ENCODE measurements around the gene MRE11.

Gene MRE11

DNA sequence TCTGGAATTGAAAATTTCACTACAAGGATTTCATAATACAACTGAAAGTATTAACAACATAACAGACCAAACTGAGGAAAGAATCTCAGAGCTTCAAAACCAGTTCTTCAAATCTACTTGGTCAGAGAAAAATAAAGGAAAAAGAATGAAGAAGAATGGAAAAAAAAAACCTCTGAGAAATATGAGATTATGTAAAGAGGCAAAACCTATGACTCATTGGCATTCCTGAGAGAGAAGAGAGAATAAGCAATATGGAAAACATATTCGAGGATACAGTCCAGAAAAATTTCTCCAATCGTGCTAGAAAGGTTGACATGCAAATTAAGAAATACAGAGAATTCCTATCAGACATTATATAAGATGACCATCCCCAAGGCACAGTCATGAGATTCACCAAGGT, 69.0 kb downstream of the MRE11 start:
- H3K4me3 ChIP-seq (ENCODE audit: low read length), result no peak overlapping the region
- TF ChIP-seq CTCF (conservative IDR thresholded peaks at IDR 0.05; ENCODE audit: low read length), result no peak
- DNase-seq (ENCODE audit: low read depth), result peak; percentile 7

DNA sequence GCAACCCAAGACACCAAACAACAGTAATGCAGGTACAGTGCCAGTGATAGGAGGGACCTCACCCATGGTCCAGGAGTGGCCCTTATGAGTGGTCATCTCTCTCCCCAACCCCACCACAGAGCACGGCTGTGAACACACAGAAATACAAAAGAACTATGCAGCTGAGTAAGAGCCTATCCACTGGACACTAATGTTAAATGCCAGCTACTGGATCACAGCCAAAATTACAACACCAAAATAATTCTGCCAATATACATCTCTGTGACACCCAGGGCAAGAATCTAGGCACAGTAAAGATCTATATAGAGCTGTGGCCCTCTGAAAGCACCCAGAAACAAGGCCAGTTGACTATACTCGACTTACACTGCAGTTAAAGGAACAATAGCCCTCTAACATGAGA, 69.6 kb downstream of the MRE11 start:
- no peak for DNase-seq (ENCODE audit: low read depth)
- H3K4me3 ChIP-seq (ENCODE audit: low read length), result no peak overlapping the region
- TF ChIP-seq CTCF (conservative IDR thresholded peaks at IDR 0.05; ENCODE audit: low read length), result no peak

- TF ChIP-seq CTCF (conservative IDR thresholded peaks at IDR 0.05; ENCODE audit: low read length), result no peak
- H3K4me3 ChIP-seq (ENCODE audit: low read length), result no peak overlapping the region
- no peak for DNase-seq (ENCODE audit: low read depth)
Measured at GRCh38 chr11:94423507-94423906, 70.1 kb downstream of the MRE11 start.

GRCh38 chr11:94418123-94418765, 75.4 kb downstream of the MRE11 start:
- no peak for TF ChIP-seq CTCF (conservative IDR thresholded peaks at IDR 0.05; ENCODE audit: low read length)
- no peak for DNase-seq (ENCODE audit: low read depth)
- no peak overlapping the region for H3K4me3 ChIP-seq (ENCODE audit: low read length)

- peak; percentile 52 for DNase-seq (ENCODE audit: low read depth)
- no peak overlapping the region for H3K4me3 ChIP-seq (ENCODE audit: low read length)
- TF ChIP-seq CTCF (conservative IDR thresholded peaks at IDR 0.05; ENCODE audit: low read length), result peak; percentile 84
Measured at GRCh38 chr11:94417386-94417987, 76.2 kb downstream of the MRE11 start.

GRCh38 chr11:94405062-94405833, 88.4 kb downstream of the MRE11 start:
- TF ChIP-seq CTCF (conservative IDR thresholded peaks at IDR 0.05; ENCODE audit: low read length), result no peak
- DNase-seq (ENCODE audit: low read depth), result no peak
- H3K4me3 ChIP-seq (ENCODE audit: low read length), result no peak overlapping the region

Data from AG10803 (cell line).